NCI-H82 treated with DMSO at 0.1 percent for 48 hours (cell line): Measurements from ENCODE around the gene RPL28.

Experiments used
- DNase-seq: peaks from one replicate; lab custom pipeline; 2025; ENCODE audit not compliant: unreplicated experiment; lab: John Stamatoyannopoulos, UW

Gene RPL28

DNA sequence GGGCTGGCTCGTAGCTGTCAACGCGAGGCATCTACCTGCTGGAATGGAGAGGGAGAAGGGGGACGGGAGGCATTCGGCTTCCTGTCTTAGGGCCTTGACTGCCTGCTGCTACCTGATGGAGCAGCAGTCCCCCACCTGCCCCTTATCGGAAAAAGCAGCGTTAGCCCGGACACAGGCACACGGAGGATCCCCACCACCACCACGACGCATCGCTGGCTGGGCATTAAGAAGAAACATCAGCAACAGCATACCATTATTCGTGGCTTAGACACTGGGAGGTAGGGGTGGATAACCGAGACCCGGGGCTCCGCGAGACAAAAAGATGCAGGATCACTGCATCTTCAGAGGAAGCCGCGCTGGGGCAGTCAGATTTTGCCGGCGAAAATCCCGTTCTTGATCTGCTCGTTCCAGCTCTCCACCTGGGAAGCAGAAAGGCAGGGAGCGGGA lies 32.4 kb upstream of the RPL28 start:
- no peak for DNase-seq

DNA sequence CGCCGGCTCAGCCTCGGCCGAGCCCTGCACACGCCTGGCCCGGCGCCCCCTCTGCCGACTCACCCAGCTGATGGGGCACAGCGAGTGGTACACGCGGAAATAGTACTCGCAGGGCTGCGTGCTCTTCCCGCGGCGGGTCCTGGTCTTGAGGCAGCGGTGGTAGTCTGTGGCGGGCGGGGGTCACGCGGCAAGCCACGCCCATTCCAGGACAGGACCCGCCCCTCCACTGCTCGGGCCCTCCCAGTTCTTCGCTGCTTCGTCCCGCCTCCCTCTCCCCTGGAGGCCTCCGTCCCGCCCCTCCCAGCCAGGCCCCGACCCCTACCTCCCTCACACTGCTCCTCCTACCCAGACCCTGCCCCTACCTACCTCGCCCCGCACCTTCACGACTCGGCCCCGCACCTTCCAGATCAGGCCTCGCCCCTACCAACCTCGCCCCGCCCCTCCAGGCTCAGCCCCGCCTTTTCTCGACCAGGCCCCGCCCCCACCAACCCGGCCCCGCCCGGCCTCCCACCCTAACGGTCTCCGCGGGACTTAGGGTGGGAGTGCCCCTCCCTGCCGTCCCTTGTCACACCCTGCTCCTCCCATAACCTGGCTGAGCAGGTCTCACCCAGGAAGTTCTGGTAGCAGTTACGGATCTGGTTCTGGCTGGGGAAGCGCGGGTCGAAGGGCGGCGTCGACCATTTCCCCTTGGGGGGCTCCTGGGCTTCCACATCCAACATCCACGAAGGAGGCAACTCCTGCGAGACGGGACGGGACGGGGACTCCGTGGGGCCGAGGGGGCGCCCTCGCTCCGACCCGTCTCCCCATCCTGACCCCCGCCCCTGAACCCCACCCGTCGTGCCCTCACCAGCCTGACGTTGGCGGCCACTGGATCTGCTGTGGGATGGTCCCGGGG lies 31.7 kb upstream of the RPL28 start:
- DNase-seq: peak; percentile 11

DNA sequence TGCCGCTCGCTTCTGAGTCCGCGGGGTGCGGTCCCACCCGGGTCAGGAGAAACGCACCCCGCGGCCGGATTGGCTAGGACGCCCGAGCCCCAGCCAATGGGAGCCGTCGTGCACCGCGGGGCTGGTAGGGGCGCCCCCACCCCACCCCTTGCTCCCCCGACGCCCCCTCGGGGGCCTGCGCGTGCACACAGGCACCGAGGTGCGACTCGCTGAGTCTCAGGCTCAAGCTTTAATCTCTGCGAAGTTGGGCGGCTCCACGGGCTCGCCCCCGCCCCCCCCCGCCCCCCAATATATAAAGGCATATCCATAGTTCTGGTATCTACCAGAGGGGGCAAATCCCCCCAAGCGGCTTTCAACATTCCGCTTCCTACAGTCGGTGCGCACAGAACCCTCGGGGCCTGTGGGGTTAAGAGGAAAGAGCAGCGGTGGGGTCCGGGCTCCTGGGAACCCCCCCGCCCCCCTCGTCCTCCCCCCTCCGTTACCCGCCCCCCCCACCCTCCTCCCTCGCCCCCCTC lies 31.0 kb upstream of the RPL28 start, which contains the start of gene COX6B2:
Gene COX6B2 (minus strand): TSS at position 22 of the 515 bp plus-strand sequence. CDS start 198 bp downstream, outside the sequence.
- no peak for DNase-seq

GRCh38 chr19:55355213-55355821 lies 30.4 kb upstream of the RPL28 start:
- no peak for DNase-seq

GRCh38 chr19:55358493-55358892 lies 27.2 kb upstream of the RPL28 start:
- DNase-seq: no peak

- no peak for DNase-seq
These were observed 26.5 kb upstream of the RPL28 start for GRCh38 chr19:55358943-55359908.

GRCh38 chr19:55360902-55361301 lies 24.8 kb upstream of the RPL28 start:
- DNase-seq: no peak

DNA sequence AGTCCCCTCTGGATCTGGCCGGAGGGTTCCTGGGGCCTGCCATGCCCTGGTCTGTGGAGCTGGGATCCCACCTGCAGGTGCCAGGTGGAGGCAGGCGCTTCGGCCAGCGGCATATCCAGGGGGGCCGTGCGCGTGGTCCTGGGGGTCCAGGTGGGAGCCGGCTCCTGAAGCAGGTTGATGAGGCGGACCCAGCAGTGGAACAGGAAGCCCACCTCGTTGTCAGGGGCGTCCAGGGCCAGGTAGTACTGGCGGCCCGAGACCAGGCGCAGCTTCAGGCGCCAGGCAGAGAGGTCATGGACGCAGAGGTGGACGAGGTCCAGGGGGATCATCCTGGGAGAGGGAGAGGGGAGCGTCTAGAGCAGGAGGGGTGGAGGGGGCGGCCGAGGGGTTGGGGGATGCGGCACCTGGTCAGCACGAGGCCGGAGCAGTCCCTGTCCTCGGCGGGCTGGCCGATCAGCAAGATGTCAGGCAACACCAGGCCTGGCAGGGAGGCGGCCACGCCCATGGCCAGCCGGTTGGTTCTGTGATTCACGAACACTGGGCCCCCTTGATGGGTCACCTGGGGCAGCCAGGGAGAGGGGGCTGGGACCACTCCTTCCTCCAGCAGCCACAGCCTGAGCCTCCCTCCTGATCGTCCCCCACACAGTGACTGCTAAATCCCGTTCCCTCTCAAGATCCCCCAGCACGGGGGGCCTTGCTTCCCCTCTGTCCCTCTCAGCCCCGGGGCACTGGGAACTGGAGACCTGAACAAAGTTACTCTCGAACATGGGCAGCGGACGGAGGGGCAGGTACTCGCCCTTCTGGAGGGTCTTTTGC lies 23.4 kb upstream of the RPL28 start:
- no peak for DNase-seq

DNA sequence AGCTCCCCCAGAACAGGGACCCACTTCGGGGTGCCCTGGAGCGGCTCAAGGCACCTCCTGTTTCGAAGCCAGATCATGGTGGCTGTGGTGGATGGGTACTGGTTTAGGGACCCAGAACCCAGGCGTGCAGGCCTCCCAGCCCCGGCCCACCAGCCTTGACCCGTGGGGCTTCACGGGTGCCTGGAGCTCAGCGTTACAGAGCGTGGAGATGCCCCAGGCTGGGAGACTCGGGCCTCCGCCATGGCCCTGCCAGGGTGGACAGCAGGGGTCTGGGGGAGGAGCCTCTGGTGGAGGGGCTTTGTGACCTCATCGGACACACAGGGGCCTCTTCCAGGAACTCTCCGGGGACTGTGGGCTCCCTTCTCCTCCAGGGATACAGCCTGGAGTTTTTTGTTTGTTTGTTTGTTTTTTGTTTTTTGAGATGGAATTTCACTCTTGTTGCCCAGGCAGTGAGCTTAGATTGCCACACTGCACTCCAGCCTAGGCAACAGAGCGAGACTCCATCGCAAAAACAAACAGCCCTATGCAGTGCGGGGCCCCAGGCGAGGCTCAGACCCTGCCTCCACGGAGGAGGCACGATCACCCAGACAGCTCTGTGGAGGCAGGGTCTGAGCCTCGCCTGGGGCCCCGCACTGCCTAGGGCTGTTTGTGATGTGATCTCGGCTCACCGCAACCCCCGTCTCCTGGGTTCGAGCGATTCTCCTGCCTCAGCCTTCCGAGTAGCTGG lies 22.6 kb upstream of the RPL28 start, which contains the start of gene GARIN5B:
Gene GARIN5B (minus strand): TSS at position 271 of the 727 bp plus-strand sequence. CDS start 194 bp downstream, at position 77.
- DNase-seq: no peak

GRCh38 chr19:55365245-55365644 lies 20.5 kb upstream of the RPL28 start:
- no peak for DNase-seq

DNA sequence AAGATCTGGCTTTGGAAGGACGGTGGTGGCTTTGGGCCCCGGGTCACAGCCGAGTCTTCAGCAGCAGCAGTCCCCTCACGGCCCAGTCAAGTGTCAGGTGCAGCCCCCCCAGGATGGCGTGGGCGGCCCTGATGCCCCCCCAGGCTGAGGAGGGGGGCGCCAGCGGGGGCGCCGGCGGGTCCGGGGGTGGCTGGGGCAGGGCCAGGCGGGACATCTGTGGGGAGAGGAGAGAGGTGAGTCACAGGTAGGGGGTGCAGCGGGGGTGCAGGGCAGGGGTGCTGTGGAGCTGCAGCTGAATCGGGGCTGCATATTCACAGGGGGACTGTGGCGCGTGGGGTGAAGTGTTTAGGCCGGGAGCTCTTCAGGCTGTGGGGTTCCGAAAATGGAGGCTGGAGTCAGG lies 19.8 kb upstream of the RPL28 start:
- no peak for DNase-seq

DNA sequence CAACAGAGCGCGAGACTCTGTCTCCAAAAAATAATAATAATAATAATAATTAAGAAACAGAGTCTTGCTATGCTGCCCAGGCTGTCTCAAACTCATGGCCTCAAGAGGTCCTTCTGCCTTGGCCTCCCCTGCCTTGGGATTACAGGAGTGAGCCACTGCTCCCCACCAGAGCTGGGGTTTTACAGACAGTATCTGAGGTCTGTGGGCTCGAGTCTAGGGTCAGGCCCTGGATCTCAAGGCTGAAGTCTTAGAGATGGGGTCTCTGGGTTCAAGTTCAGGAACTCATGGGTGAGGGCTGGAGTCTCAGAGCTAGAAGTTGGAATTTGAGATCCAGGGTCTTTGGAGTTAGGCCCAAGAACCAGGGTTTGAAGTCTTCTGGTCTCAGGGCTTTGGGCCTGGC lies 18.9 kb upstream of the RPL28 start:
- DNase-seq: no peak

DNA sequence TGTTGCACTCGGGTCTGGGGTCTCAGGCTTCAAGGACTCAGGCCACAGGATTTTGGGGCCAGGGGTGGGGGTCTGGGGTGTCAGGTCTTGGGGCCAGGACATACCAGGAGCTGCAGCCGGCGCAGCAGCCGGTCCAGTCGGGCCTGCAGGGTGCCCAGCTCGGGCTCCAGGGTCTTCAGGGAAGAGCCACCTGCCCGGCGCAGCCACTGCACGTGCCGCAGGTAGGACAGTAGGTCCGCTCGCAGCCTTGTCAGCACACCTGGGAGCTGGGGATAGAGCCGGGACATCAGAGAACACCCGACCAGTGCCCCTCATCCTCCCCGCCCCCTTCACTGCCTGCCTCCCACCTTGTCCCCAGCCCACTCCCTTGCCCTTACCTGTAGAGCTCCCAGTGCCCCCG lies 17.6 kb upstream of the RPL28 start:
- no peak for DNase-seq

GRCh38 chr19:55368701-55369563 lies 16.8 kb upstream of the RPL28 start:
- DNase-seq: no peak

DNA sequence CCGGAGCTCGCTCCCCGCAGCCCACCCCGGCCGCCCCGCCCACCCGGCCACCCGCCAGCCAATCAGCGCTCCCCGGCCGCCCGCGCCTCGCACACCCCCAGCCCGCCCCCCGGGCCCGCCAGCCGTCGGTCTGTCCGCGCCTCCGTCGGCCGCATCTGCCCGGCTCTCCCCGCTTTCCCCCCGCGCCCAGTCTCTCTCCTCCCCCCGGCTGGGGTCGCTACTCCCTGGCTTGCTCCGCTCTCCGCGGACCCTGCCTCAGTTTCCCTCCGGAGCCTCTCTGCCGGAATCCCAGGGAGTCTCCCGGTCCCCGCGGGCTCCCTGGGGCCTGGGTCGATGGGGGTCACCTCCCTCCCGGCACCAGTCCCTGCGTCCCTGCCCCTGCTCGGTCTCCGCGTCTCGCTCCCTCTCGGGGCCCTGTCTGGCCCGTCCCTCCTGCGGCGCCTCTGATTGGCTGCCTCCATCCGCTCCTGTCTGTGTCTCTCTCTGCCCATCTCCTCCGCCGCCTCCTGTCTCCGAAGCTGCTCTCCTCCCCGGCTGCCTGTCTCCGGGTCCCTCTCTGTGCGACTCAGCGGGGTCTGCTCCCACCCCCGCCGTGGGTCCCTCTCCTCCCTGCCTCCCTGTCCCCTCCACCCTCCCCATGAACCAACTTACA lies 16.0 kb upstream of the RPL28 start:
- peak; percentile 38 for DNase-seq

DNA sequence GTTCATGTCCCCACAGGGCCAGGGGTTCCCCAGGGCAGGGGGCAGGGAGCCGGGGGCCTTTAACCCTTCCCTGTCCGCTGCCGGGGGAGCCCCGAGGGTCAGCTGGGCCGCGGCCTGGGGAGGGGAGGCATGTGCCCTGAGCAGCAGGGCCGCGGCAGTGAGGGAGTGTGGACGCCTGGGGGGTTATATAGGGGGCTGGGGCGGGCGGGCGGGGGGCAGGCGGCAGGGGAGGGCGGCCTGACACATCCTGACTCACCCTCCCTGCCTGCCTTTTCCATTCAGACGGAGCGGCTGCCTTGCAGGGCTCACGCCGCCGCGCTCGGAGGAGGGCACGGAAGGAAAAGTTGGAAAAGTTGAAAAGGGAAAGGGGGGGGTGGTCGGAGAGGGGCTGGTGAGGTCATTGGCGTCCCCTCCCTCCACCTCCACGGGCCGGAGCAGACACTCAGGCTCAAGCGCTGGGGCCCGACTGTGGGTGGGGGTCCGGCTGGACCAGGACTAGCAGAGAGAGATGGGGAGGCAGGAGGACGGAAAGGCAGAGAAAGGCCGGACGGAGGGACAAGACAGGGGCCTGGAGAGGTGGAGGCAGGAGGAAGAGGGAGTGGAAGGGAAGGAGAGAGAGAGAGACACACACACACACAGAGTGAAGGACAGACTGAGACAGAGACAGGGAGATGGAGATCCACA lies 15.3 kb upstream of the RPL28 start, which contains the start of gene IL11:
Gene IL11 (minus strand): TSS at position 159 of the 684 bp plus-strand sequence. CDS start 153 bp downstream, at position 6.
- DNase-seq: no peak
